OCI-LY7 (cell line): Measurements from ENCODE around the gene NELFA. TPM values are rescaled to one million over a fixed set of nuclear protein-coding genes. Genes with fewer than 3 reads are reported as not detected.

ENCODE experiments used
- BruUV-seq: library from RNA; stranded (reverse); fragments of 400-500 nt; replicated peaks from 2 replicates; lab custom pipeline; 2021; lab: Mats Ljungman, UMichigan
- CTCF ChIA-PET: fragments of 300-600 bp; sonication (Branson Sonifier 250); formaldehyde crosslinking; loops from one replicate; lab custom pipeline; 2022; ENCODE audit warnings: antibody characterized with exemption; ENCODE audit not compliant: unreplicated experiment; lab: Charles Lee
- POLR2A ChIA-PET: fragments of 300-600 bp; sonication (Branson Sonifier 250); formaldehyde crosslinking; loops from one replicate; lab custom pipeline; 2022; ENCODE audit warnings: antibody characterized with exemption; lab: Charles Lee
- DNase-seq: peaks from one replicate; pipeline ENCODE4 v3.0.0-alpha.2; 2015; ENCODE audit warnings: low spot score
- H2AFZ ChIP-seq: fragments of 200-600 bp; sonication (generic), shearing (Covaris generic); 2 replicates; pipeline ENCODE4 v1.6.1; 2014; ENCODE audit warnings: mild to moderate bottlenecking, antibody characterized with exemption, low read length, moderate library complexity
- H3K27ac ChIP-seq: fragments of 200-600 bp; sonication (generic); 2 replicates; pipeline ENCODE4 v1.5.1; 2014; ENCODE audit warnings: mixed run types, low read depth, mild to moderate bottlenecking, moderate library complexity, low read length, inconsistent platforms; ENCODE audit not compliant: poor library complexity, severe bottlenecking
- H3K36me3 ChIP-seq: fragments of 200-600 bp; sonication (generic); 2 replicates; pipeline ENCODE4 v1.6.1; 2014; ENCODE audit warnings: mild to moderate bottlenecking, antibody characterized with exemption, low read length, moderate library complexity, mixed read lengths; ENCODE audit not compliant: insufficient read depth
- H3K4me1 ChIP-seq: fragments of 200-600 bp; sonication (generic); 2 replicates; pipeline ENCODE4 v1.5.1; 2014; ENCODE audit warnings: mild to moderate bottlenecking, low read length; ENCODE audit not compliant: insufficient read depth, poor library complexity, severe bottlenecking
- H3K4me2 ChIP-seq: fragments of 200-600 bp; sonication (generic); 2 replicates; pipeline ENCODE4 v1.6.1; 2014; ENCODE audit warnings: mild to moderate bottlenecking, low read length
- H3K4me3 ChIP-seq: fragments of 200-600 bp; sonication (generic); 2 replicates; pipeline ENCODE4 v1.5.1; 2014; ENCODE audit warnings: mild to moderate bottlenecking, low read depth, low read length; ENCODE audit not compliant: poor library complexity, severe bottlenecking
- H3K79me2 ChIP-seq: fragments of 200-600 bp; sonication (generic); 2 replicates; pipeline ENCODE4 v1.6.1; 2016; ENCODE audit warnings: low read depth, mild to moderate bottlenecking, low read length, moderate library complexity, mixed read lengths; ENCODE audit not compliant: insufficient read depth
- H3K9me2 ChIP-seq: fragments of 200-600 bp; sonication (generic); 2 replicates; pipeline ENCODE4 v1.6.1; 2016; ENCODE audit warnings: mild to moderate bottlenecking, low read length, mixed read lengths; ENCODE audit not compliant: insufficient read depth
- H3K9me3 ChIP-seq: fragments of 200-600 bp; sonication (generic); 2 replicates; pipeline ENCODE4 v1.6.1; 2014; ENCODE audit warnings: mild to moderate bottlenecking, mixed run types, low read length, mixed read lengths
- H4K20me1 ChIP-seq: fragments of 200-600 bp; sonication (generic); 2 replicates; pipeline ENCODE4 v1.6.1; 2014; ENCODE audit warnings: mild to moderate bottlenecking, antibody characterized with exemption, low read length, moderate library complexity, mixed read lengths; ENCODE audit not compliant: insufficient read depth
- EZH2phosphoT487 ChIP-seq: fragments of 200-600 bp; sonication (generic); IDR thresholded peaks from 2 replicates; pipeline ENCODE4 v1.6.1; 2018; ENCODE audit warnings: low read depth, borderline replicate concordance, mild to moderate bottlenecking, mixed run types, antibody characterized with exemption, low read length, moderate library complexity, mixed read lengths
- intact Hi-C: fragments of 100-400 bp; cut with micrococcal nuclease; formaldehyde crosslinking; loops from one replicate; pipeline ENCODE4 v1.10.0; 2022; ENCODE audit not compliant: unreplicated experiment
- total RNA-seq, 2 experiments: library from RNA; depleted of rRNA in 1 of 2; stranded (reverse); fragments of >200 nt in 1 of 2; shearing (Covaris generic) in 1 of 2; gene quantifications; 2 replicates each; pipeline ENCODE4 v1.2.3, GENCODE V29; 2014 to 2022
- TF ChIP-seq, protein P1 (sequence below): fragments of 200-600 bp; sonication (generic); conservative IDR thresholded peaks from 2 replicates; pipeline ENCODE4 v1.5.1; 2014; ENCODE audit warnings: mild to moderate bottlenecking, antibody characterized with exemption, low read length, moderate library complexity, mixed read lengths

NELFA gene
- total RNA-seq, 2 experiments from 2014 or later, result 45.5 to 45.7 TPM

DNA sequence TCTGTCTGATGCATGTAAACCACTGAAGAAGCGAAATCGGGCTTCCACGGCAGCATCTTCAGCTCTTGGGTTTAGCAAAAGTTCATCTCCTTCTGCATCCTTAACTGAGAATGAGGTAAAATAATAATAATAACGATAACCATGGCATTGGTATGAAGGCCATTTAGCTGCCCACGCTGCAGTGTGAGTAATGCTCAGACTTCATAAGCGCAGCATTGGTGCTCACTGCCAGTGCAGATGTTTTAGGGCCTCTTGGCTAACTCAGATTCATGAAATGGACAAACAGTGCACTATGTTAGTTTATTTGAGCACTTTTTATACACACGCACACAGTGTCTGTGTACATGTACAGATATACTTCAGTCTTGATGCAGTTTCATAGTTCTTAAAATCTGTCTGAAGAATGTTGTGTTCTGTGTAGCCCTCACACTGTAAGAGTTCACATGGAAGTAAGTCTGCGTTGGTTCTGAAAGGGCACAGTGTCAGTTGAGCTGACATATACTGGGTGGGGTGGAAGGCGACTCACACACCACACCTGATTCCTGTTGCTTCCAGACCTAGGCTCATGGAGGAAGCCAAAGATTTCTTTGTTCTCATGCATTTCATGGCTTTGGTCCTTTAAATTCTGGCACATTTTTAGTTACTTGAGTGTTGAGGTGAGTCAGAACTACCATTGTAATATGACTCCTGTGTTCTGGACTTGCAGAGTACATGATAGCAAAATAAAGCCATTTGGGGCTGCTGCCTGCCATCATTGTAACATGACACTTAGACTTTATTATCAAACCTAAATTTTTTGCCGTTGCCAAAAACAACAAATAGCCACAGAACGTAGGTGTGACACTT, 68.9 kb downstream of the NELFA start:
- no peak overlapping the region for H2AFZ ChIP-seq
- TF ChIP-seq, protein P1, sequence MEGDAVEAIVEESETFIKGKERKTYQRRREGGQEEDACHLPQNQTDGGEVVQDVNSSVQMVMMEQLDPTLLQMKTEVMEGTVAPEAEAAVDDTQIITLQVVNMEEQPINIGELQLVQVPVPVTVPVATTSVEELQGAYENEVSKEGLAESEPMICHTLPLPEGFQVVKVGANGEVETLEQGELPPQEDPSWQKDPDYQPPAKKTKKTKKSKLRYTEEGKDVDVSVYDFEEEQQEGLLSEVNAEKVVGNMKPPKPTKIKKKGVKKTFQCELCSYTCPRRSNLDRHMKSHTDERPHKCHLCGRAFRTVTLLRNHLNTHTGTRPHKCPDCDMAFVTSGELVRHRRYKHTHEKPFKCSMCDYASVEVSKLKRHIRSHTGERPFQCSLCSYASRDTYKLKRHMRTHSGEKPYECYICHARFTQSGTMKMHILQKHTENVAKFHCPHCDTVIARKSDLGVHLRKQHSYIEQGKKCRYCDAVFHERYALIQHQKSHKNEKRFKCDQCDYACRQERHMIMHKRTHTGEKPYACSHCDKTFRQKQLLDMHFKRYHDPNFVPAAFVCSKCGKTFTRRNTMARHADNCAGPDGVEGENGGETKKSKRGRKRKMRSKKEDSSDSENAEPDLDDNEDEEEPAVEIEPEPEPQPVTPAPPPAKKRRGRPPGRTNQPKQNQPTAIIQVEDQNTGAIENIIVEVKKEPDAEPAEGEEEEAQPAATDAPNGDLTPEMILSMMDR, result no peak
- no peak for TF ChIP-seq EZH2phosphoT487
- intact Hi-C loops, result no loop called here
- H3K4me3 ChIP-seq, result no peak overlapping the region
- no peaks in the 10 kb centered on the region for H4K20me1 ChIP-seq
- no peaks in the 10 kb centered on the region for H3K9me3 ChIP-seq
- peaks cover 96% of the 10 kb centered on the region for H3K36me3 ChIP-seq
- H3K79me2 ChIP-seq, result no peaks in the 10 kb centered on the region
- DNase-seq, result no peak
- no TSS peak for BruUV-seq
- ChIA-PET POLR2A (interaction anchor here (0.6 to 0.9 kb wide), 3 partner anchors 13 to 45 kb away, joined by 3 to 4 read pairs (median 3); no protein-coding TSS in a partner anchor), CTCF (no interaction called here)
- H3K9me2 ChIP-seq, result no peaks in the 10 kb centered on the region
- H3K27ac ChIP-seq, result no peak overlapping the region
- no peak overlapping the region for H3K4me2 ChIP-seq
- H3K4me1 ChIP-seq, result no peaks in the 10 kb centered on the region

DNA sequence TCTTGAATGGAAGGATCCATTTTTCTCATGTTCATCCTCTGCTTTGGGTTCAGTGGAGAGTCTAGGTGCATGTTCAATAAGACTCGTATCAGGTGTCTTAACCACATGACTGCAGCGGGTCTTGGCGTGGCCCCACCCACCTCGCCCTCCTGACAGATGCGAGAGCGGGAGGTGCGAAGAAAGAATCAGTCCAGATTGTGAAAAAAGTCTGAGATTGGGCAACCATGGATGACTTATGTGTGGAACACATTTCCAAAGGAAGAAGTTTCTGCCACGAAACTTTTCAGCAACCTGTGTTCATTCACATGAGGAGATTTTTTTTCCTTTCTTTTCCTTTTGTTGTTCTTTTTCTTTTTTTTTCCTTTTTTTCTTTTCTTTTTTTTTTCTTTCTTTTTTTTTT, 70.7 kb downstream of the NELFA start:
- Histone ChIP-seq H3K79me2 (no peaks in the 10 kb centered on the region), H3K4me3 (no peak overlapping the region), H3K4me1 (no peaks in the 10 kb centered on the region), H3K9me2 (no peaks in the 10 kb centered on the region), H2AFZ (no peak overlapping the region), H3K4me2 (no peak overlapping the region), H4K20me1 (no peaks in the 10 kb centered on the region), H3K36me3 (peaks cover 87% of the 10 kb centered on the region), H3K9me3 (no peaks in the 10 kb centered on the region), H3K27ac (no peak overlapping the region)
- intact Hi-C loops, result no loop called here
- ChIA-PET POLR2A (interaction anchor here (1.1 kb wide), 1 partner anchor 29 kb away, joined by 3 read pairs; no protein-coding TSS in a partner anchor), CTCF (no interaction called here)
- TF ChIP-seq, protein P1, result no peak
- TF ChIP-seq EZH2phosphoT487, result no peak
- no TSS peak for BruUV-seq
- no peak for DNase-seq

DNA sequence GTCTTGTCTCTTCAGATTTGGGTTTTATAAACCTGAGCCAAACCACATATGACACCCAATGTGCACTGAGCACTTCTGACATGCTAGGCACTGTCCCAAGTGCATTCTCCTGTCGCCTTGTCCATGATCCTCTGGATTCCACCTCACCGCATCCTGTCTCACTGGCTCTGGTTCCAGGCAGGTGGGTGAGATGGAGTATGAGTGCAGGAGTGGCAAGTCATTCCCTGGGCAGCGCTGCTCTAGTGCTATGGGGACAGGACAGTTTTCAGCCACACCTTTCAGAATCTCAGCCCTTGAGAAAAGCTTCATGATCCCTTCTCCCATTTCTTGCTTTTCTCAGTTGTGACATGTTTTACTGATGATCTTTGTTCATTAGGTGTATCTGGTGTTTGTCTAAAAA, 71.2 kb downstream of the NELFA start:
- no peak overlapping the region for H2AFZ ChIP-seq
- no peak overlapping the region for H3K4me3 ChIP-seq
- H3K9me3 ChIP-seq, result no peaks in the 10 kb centered on the region
- no peak for DNase-seq
- H3K9me2 ChIP-seq, result no peaks in the 10 kb centered on the region
- ChIA-PET CTCF (no interaction called here), POLR2A (no interaction called here)
- H4K20me1 ChIP-seq, result no peaks in the 10 kb centered on the region
- H3K4me1 ChIP-seq, result no peaks in the 10 kb centered on the region
- H3K79me2 ChIP-seq, result no peaks in the 10 kb centered on the region
- intact Hi-C loops, result no loop called here
- no peak overlapping the region for H3K4me2 ChIP-seq
- H3K27ac ChIP-seq, result no peak overlapping the region
- peaks cover 87% of the 10 kb centered on the region for H3K36me3 ChIP-seq
- BruUV-seq, result no TSS peak
- no peak for TF ChIP-seq EZH2phosphoT487
- TF ChIP-seq, protein P1, result no peak
